Activated naive CD8-positive, alpha-beta T cell (primary cell): ENCODE measurements around the gene PGK1.
A peak's percentile ranks its signal among the peaks of the same experiment; 100 is the strongest.
"Not testable (repeated sequence)": the region's sequence is repeated elsewhere in the genome, so short reads cannot be mapped to it uniquely, and the experiment has no call there.

ENCODE experiments used
- H3K27ac Mint-ChIP-seq: one replicate; pipeline ENCODE4 v1.8.0; 2021; ENCODE audit warnings: mixed read lengths
- H3K27me3 Mint-ChIP-seq: one replicate; pipeline ENCODE4 v1.8.0; 2021; ENCODE audit warnings: mixed read lengths
- H3K36me3 Mint-ChIP-seq: one replicate; pipeline ENCODE4 v1.8.0; 2021; ENCODE audit warnings: mixed read lengths
- H3K4me1 Mint-ChIP-seq: one replicate; pipeline ENCODE4 v1.8.0; 2021; ENCODE audit warnings: low read depth, mixed read lengths
- H3K4me3 Mint-ChIP-seq: one replicate; pipeline ENCODE4 v1.8.0; 2021; ENCODE audit warnings: mild to moderate bottlenecking, mixed read lengths
- H3K9me3 Mint-ChIP-seq: one replicate; pipeline ENCODE4 v1.8.0; 2021; ENCODE audit warnings: low read depth, mixed read lengths

Gene PGK1

GRCh38 chrX:78104447-78105176 is 564 bp downstream of the PGK1 start:
- Mint-ChIP-seq H3K9me3 (no peaks in the 10 kb centered on the region), H3K27me3 (no peaks in the 10 kb centered on the region), H3K36me3 (peaks cover 17% of the 10 kb centered on the region), H3K4me1 (peaks cover 39% of the 10 kb centered on the region), H3K27ac (peak overlapping the region; percentile 95), H3K4me3 (peak overlapping the region; percentile 95)

GRCh38 chrX:78105944-78106650 is 2.0 kb downstream of the PGK1 start:
- peak overlapping the region; percentile 95 for H3K4me3 Mint-ChIP-seq
- H3K27me3 Mint-ChIP-seq = no peaks in the 10 kb centered on the region
- no peaks in the 10 kb centered on the region for H3K9me3 Mint-ChIP-seq
- H3K27ac Mint-ChIP-seq = peak overlapping the region; percentile 95
- peaks cover 17% of the 10 kb centered on the region for H3K36me3 Mint-ChIP-seq
- H3K4me1 Mint-ChIP-seq = peaks cover 44% of the 10 kb centered on the region

- H3K27me3 Mint-ChIP-seq = no peaks in the 10 kb centered on the region
- peaks cover 17% of the 10 kb centered on the region for H3K36me3 Mint-ChIP-seq
- peaks cover 48% of the 10 kb centered on the region for H3K4me1 Mint-ChIP-seq
- peak overlapping the region; percentile 95 for H3K27ac Mint-ChIP-seq
- no peaks in the 10 kb centered on the region for H3K9me3 Mint-ChIP-seq
- peak overlapping the region; percentile 95 for H3K4me3 Mint-ChIP-seq
These were observed 2.6 kb downstream of the PGK1 start for GRCh38 chrX:78106651-78106986.

- Mint-ChIP-seq H3K4me1 (peaks cover 53% of the 10 kb centered on the region), H3K36me3 (peaks cover 17% of the 10 kb centered on the region), H3K9me3 (no peaks in the 10 kb centered on the region), H3K27ac (peak overlapping the region; percentile 84), H3K27me3 (no peaks in the 10 kb centered on the region), H3K4me3 (peak overlapping the region; percentile 95)
These were observed 5.4 kb downstream of the PGK1 start for GRCh38 chrX:78109458-78109857.

GRCh38 chrX:78111140-78111931 is 7.3 kb downstream of the PGK1 start:
- H3K9me3 Mint-ChIP-seq = no peaks in the 10 kb centered on the region
- no peaks in the 10 kb centered on the region for H3K27me3 Mint-ChIP-seq
- H3K4me3 Mint-ChIP-seq = peak overlapping the region; percentile 42
- peak overlapping the region; percentile 64 for H3K27ac Mint-ChIP-seq
- peaks cover 68% of the 10 kb centered on the region for H3K4me1 Mint-ChIP-seq
- H3K36me3 Mint-ChIP-seq = peaks cover 9% of the 10 kb centered on the region

GRCh38 chrX:78116365-78116764 is 12.3 kb downstream of the PGK1 start:
- H3K4me3 Mint-ChIP-seq = no peak overlapping the region
- H3K27me3 Mint-ChIP-seq = no peaks in the 10 kb centered on the region
- no peaks in the 10 kb centered on the region for H3K9me3 Mint-ChIP-seq
- H3K4me1 Mint-ChIP-seq = peaks cover 69% of the 10 kb centered on the region
- H3K27ac Mint-ChIP-seq = peak overlapping the region; percentile 51
- H3K36me3 Mint-ChIP-seq = peaks cover 5% of the 10 kb centered on the region

GRCh38 chrX:78116766-78117165 is 12.7 kb downstream of the PGK1 start:
- Mint-ChIP-seq H3K9me3 (no peaks in the 10 kb centered on the region), H3K36me3 (peaks cover 5% of the 10 kb centered on the region), H3K27ac (peak overlapping the region; percentile 51), H3K4me3 (no peak overlapping the region), H3K4me1 (peaks cover 68% of the 10 kb centered on the region), H3K27me3 (no peaks in the 10 kb centered on the region)

GRCh38 chrX:78118628-78119027 is 14.6 kb downstream of the PGK1 start:
- H3K4me3 Mint-ChIP-seq = peak overlapping the region; percentile 13
- H3K27me3 Mint-ChIP-seq = no peaks in the 10 kb centered on the region
- H3K27ac Mint-ChIP-seq = no peak overlapping the region
- no peaks in the 10 kb centered on the region for H3K9me3 Mint-ChIP-seq
- H3K4me1 Mint-ChIP-seq = peaks cover 74% of the 10 kb centered on the region
- H3K36me3 Mint-ChIP-seq = peaks cover 9% of the 10 kb centered on the region

- H3K9me3 Mint-ChIP-seq = no peaks in the 10 kb centered on the region
- peaks cover 9% of the 10 kb centered on the region for H3K36me3 Mint-ChIP-seq
These were observed 15.6 kb downstream of the PGK1 start for GRCh38 chrX:78119521-78120227.

GRCh38 chrX:78123190-78123589 is 19.1 kb downstream of the PGK1 start:
- H3K27ac Mint-ChIP-seq = peak overlapping the region; percentile 84
- H3K9me3 Mint-ChIP-seq = no peaks in the 10 kb centered on the region
- H3K4me1 Mint-ChIP-seq = peaks cover 47% of the 10 kb centered on the region
- no peaks in the 10 kb centered on the region for H3K27me3 Mint-ChIP-seq
- peaks cover 9% of the 10 kb centered on the region for H3K36me3 Mint-ChIP-seq
- H3K4me3 Mint-ChIP-seq = peak overlapping the region; percentile 14

More at GRCh38 chrX:78119521-78120227, 15.6 kb downstream of the PGK1 start:
- Mint-ChIP-seq H3K27me3 (no peaks in the 10 kb centered on the region), H3K4me1 (peaks cover 72% of the 10 kb centered on the region), H3K27ac (peak overlapping the region; percentile 66), H3K4me3 (no peak overlapping the region)

- Mint-ChIP-seq H3K27ac (peak overlapping the region; percentile 54), H3K4me3 (no peak overlapping the region), H3K36me3 (peaks cover 8% of the 10 kb centered on the region), H3K27me3 (no peaks in the 10 kb centered on the region), H3K9me3 (no peaks in the 10 kb centered on the region), H3K4me1 (peaks cover 41% of the 10 kb centered on the region)
These were observed 20.3 kb downstream of the PGK1 start for GRCh38 chrX:78124307-78124706.

- H3K27me3 Mint-ChIP-seq = no peaks in the 10 kb centered on the region
- no peak overlapping the region for H3K27ac Mint-ChIP-seq
- H3K4me1 Mint-ChIP-seq = peaks cover 35% of the 10 kb centered on the region
- no peaks in the 10 kb centered on the region for H3K9me3 Mint-ChIP-seq
- H3K4me3 Mint-ChIP-seq = no peak overlapping the region
- H3K36me3 Mint-ChIP-seq = peaks cover 8% of the 10 kb centered on the region
These were observed 21.1 kb downstream of the PGK1 start for GRCh38 chrX:78125148-78125547.

GRCh38 chrX:78125781-78126180 is 21.7 kb downstream of the PGK1 start:
- H3K27ac Mint-ChIP-seq = peak overlapping the region; percentile 54
- H3K4me1 Mint-ChIP-seq = peaks cover 40% of the 10 kb centered on the region
- H3K27me3 Mint-ChIP-seq, H3K36me3 Mint-ChIP-seq, H3K4me3 Mint-ChIP-seq, H3K9me3 Mint-ChIP-seq: not testable (repeated sequence)

GRCh38 chrX:78129714-78130113 is 25.7 kb downstream of the PGK1 start:
- no peaks in the 10 kb centered on the region for H3K9me3 Mint-ChIP-seq

More at GRCh38 chrX:78129714-78130113, 25.7 kb downstream of the PGK1 start:
- H3K27me3 Mint-ChIP-seq = no peaks in the 10 kb centered on the region
- no peaks in the 10 kb centered on the region for H3K36me3 Mint-ChIP-seq
- H3K27ac Mint-ChIP-seq = no peak overlapping the region
- H3K4me3 Mint-ChIP-seq = no peak overlapping the region
- peaks cover 10% of the 10 kb centered on the region for H3K4me1 Mint-ChIP-seq
